Keratinocyte (primary cell): ENCODE data around the gene FGD4.

Source experiments
- EZH2 ChIP-seq: IDR thresholded peaks from one replicate; pipeline ENCODE4 v1.6.1; 2012; ENCODE audit warnings: inconsistent platforms, mild to moderate bottlenecking, low read length, moderate library complexity
- TF ChIP-seq, protein P1 (sequence below), 3 experiments: IDR thresholded peaks in 1 of 3; conservative IDR thresholded peaks in 1 of 3; optimal IDR thresholded peaks in 1 of 3; 2 replicates in 2 of 3; 3 replicates in 1 of 3; pipeline versions ENCODE3 to v1.5.1; 2011; ENCODE audit warnings: low read length in 3 of 3, mild to moderate bottlenecking in 3 of 3, moderate library complexity in 2 of 3, control low read depth in 1 of 3, inconsistent platforms in 1 of 3; ENCODE audit not compliant: insufficient read depth in 2 of 3; ENCODE audit errors: extremely low read depth in 1 of 3

DNA sequence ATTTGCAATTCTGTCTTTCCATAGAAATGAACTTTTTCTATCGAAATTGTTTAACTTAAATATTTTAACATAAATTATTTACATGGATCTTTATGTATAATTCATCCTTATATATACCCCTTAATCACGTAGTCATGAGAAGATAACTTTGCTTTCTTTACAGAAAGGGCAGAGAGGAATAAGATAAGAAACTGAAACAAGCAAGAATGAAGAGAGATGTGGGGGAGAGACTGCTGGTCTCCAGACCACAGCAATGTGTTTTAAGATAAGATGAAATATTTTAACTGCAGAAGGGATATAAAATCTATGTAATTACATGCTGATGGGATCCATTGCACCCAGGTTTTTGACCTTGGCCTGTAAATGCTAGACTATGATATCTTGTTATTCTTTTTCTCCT, 245.1 kb downstream of the FGD4 start:
- TF ChIP-seq, protein P1, sequence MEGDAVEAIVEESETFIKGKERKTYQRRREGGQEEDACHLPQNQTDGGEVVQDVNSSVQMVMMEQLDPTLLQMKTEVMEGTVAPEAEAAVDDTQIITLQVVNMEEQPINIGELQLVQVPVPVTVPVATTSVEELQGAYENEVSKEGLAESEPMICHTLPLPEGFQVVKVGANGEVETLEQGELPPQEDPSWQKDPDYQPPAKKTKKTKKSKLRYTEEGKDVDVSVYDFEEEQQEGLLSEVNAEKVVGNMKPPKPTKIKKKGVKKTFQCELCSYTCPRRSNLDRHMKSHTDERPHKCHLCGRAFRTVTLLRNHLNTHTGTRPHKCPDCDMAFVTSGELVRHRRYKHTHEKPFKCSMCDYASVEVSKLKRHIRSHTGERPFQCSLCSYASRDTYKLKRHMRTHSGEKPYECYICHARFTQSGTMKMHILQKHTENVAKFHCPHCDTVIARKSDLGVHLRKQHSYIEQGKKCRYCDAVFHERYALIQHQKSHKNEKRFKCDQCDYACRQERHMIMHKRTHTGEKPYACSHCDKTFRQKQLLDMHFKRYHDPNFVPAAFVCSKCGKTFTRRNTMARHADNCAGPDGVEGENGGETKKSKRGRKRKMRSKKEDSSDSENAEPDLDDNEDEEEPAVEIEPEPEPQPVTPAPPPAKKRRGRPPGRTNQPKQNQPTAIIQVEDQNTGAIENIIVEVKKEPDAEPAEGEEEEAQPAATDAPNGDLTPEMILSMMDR (optimal IDR thresholded peaks at IDR 0.05 in 1 of 3, IDR thresholded peaks at IDR 0.05 in 1 of 3, conservative IDR thresholded peaks at IDR 0.05 in 1 of 3; ENCODE audit: extremely low read depth in 1 of 3, insufficient read depth in 2 of 3, low read length in 3 of 3): no peak
- no peak for TF ChIP-seq EZH2
